WTC11 (cell line): ENCODE results near the gene GRIN2A. TPM values are rescaled to one million over a fixed set of nuclear protein-coding genes. Genes with fewer than 3 reads are reported as not detected.

Source experiments
- ATAC-seq: fragments of 200-7000 bp; cut with Tn5 transposase; 2 replicates; pipeline ENCODE4 v1.10.0; 2021; ENCODE audit warnings: mild to moderate bottlenecking, moderate library complexity
- CTCF ChIA-PET: fragments of 300-600 bp; sonication (Branson Sonifier 250); formaldehyde crosslinking; loops from one replicate; lab custom pipeline; 2021; ENCODE audit warnings: antibody characterized with exemption; lab: Charles Lee
- POLR2A ChIA-PET: fragments of 350-600 bp; sonication (Branson Sonifier 250); formaldehyde crosslinking; loops from one replicate; lab custom pipeline; 2021; ENCODE audit warnings: antibody characterized with exemption; lab: Charles Lee
- DNase-seq: peaks from one replicate; pipeline ENCODE4 v3.0.0; 2021; ENCODE audit warnings: low spot score
- H3K27ac Mint-ChIP-seq: 2 replicates; pipeline ENCODE4 v1.8.0; 2021; ENCODE audit warnings: mixed read lengths
- H3K27me3 Mint-ChIP-seq: 2 replicates; pipeline ENCODE4 v1.8.0; 2021; ENCODE audit warnings: low read depth, mild to moderate bottlenecking, moderate library complexity, mixed read lengths
- H3K36me3 Mint-ChIP-seq: 2 replicates; pipeline ENCODE4 v1.8.0; 2021; ENCODE audit warnings: mixed read lengths
- H3K4me1 Mint-ChIP-seq: 2 replicates; pipeline ENCODE4 v1.8.0; 2022; ENCODE audit warnings: mixed read lengths
- H3K4me3 Mint-ChIP-seq: 2 replicates; pipeline ENCODE4 v1.8.0; 2021; ENCODE audit warnings: mild to moderate bottlenecking, moderate library complexity, mixed read lengths
- H3K9me3 Mint-ChIP-seq: 2 replicates; pipeline ENCODE4 v1.8.0; 2021; ENCODE audit warnings: mixed read lengths
- ELF4 ChIP-seq: sonication (generic); formaldehyde crosslinking; IDR thresholded peaks from 2 replicates; pipeline ENCODE4 v1.8.1; 2022; ENCODE audit warnings: low read depth, mild to moderate bottlenecking, moderate library complexity, missing genetic modification reagents
- EMX1 ChIP-seq: fragments of 250-450 bp; sonication (Bioruptor Pico); IDR thresholded peaks from 2 replicates; pipeline ENCODE4 v1.8.0; 2021; ENCODE audit warnings: mild to moderate bottlenecking
- ESRRA ChIP-seq: sonication (generic); formaldehyde crosslinking; IDR thresholded peaks from 2 replicates; pipeline ENCODE4 v1.8.1; 2022; ENCODE audit warnings: mild to moderate bottlenecking, missing genetic modification reagents, borderline replicate concordance
- ETV6 ChIP-seq: sonication (generic); formaldehyde crosslinking; IDR thresholded peaks from 2 replicates; pipeline ENCODE4 v1.8.1; 2022; ENCODE audit warnings: mild to moderate bottlenecking, missing genetic modification reagents
- GRHL2 ChIP-seq: fragments of 250-450 bp; sonication (Bioruptor Pico); IDR thresholded peaks from 2 replicates; pipeline ENCODE4 v1.8.0; 2022; ENCODE audit warnings: mild to moderate bottlenecking, moderate library complexity; ENCODE audit not compliant: insufficient replicate concordance, severe bottlenecking
- HMGA2 ChIP-seq: fragments of 250-450 bp; sonication (Bioruptor Pico); IDR thresholded peaks from 2 replicates; pipeline ENCODE4 v1.4.0; 2021; ENCODE audit warnings: mild to moderate bottlenecking, moderate library complexity
- KAT7 ChIP-seq: sonication (generic); formaldehyde crosslinking; IDR thresholded peaks from 2 replicates; pipeline ENCODE4 v1.8.1; 2023; ENCODE audit warnings: missing genetic modification reagents, mild to moderate bottlenecking, borderline replicate concordance
- NFE2L1 ChIP-seq: sonication (generic); formaldehyde crosslinking; IDR thresholded peaks from 2 replicates; pipeline ENCODE4 v1.8.1; 2023; ENCODE audit warnings: missing genetic modification reagents
- NFYB ChIP-seq: sonication (generic); formaldehyde crosslinking; conservative IDR thresholded peaks from 2 replicates; pipeline ENCODE4 v1.8.0; 2022; ENCODE audit warnings: low read depth, missing genetic modification reagents
- OVOL2 ChIP-seq: fragments of 250-450 bp; sonication (Bioruptor Pico); IDR thresholded peaks from 2 replicates; pipeline ENCODE4 v1.9.0; 2021; ENCODE audit warnings: mild to moderate bottlenecking, borderline replicate concordance
- TCF7 ChIP-seq: sonication (generic); formaldehyde crosslinking; IDR thresholded peaks from 2 replicates; pipeline ENCODE4 v1.8.0; 2022; ENCODE audit warnings: mild to moderate bottlenecking, low read depth, missing genetic modification reagents, moderate library complexity
- TP53 ChIP-seq: sonication (generic); formaldehyde crosslinking; IDR thresholded peaks from 2 replicates; pipeline ENCODE4 v1.8.1; 2023; ENCODE audit warnings: mild to moderate bottlenecking, missing genetic modification reagents
- ZNF121 ChIP-seq: sonication (generic); formaldehyde crosslinking; IDR thresholded peaks from 2 replicates; pipeline ENCODE4 v1.8.0; 2023; ENCODE audit warnings: missing genetic modification reagents
- ZNF232 ChIP-seq: sonication (generic); formaldehyde crosslinking; IDR thresholded peaks from 2 replicates; pipeline ENCODE4 v1.8.0; 2022; ENCODE audit warnings: mild to moderate bottlenecking, missing genetic modification reagents
- ZNF263 ChIP-seq: sonication (generic); formaldehyde crosslinking; IDR thresholded peaks from 2 replicates; pipeline ENCODE4 v1.8.1; 2022; ENCODE audit warnings: low read depth, mild to moderate bottlenecking, moderate library complexity, missing genetic modification reagents
- ZNF416 ChIP-seq: fragments of 250-450 bp; sonication (Bioruptor Pico); IDR thresholded peaks from 2 replicates; pipeline ENCODE4 v1.9.0; 2021; ENCODE audit warnings: mild to moderate bottlenecking, inconsistent platforms
- total RNA-seq: library from RNA; stranded (reverse); gene quantifications from 3 replicates; pipeline ENCODE4 v1.2.3, GENCODE V29; 2021
- TF ChIP-seq, protein P1 (sequence below): sonication (generic); formaldehyde crosslinking; IDR thresholded peaks from 2 replicates; pipeline ENCODE4 v1.8.1; 2022; ENCODE audit warnings: low read depth, mild to moderate bottlenecking, moderate library complexity, missing genetic modification reagents, borderline replicate concordance
- TF ChIP-seq, protein P2 (sequence below): sonication (generic); formaldehyde crosslinking; IDR thresholded peaks from 2 replicates; pipeline ENCODE4 v1.8.0; 2022; ENCODE audit warnings: missing genetic modification reagents
- TF ChIP-seq, protein P3 (sequence below): sonication (generic); formaldehyde crosslinking; IDR thresholded peaks from 2 replicates; pipeline ENCODE4 v1.8.0; 2022; ENCODE audit warnings: mild to moderate bottlenecking, missing genetic modification reagents
- TF ChIP-seq, protein P4 (sequence below): fragments of 250-450 bp; sonication (Bioruptor Pico); IDR thresholded peaks from 2 replicates; pipeline ENCODE4 v1.9.0; 2021; ENCODE audit warnings: mild to moderate bottlenecking
- TF ChIP-seq, protein P5 (sequence below): fragments of 200-600 bp; IDR thresholded peaks from 2 replicates; pipeline ENCODE4 v1.8.0; 2022; ENCODE audit warnings: antibody characterized with exemption
- TF ChIP-seq, protein P6 (sequence below): fragments of 250-450 bp; sonication (Bioruptor Pico); IDR thresholded peaks from 2 replicates; pipeline ENCODE4 v1.9.0; 2021; ENCODE audit warnings: moderate library complexity, mild to moderate bottlenecking, inconsistent platforms, borderline replicate concordance

The GRIN2A gene
- total RNA-seq, 1 experiment from 2014 or later = 3.5 TPM

DNA sequence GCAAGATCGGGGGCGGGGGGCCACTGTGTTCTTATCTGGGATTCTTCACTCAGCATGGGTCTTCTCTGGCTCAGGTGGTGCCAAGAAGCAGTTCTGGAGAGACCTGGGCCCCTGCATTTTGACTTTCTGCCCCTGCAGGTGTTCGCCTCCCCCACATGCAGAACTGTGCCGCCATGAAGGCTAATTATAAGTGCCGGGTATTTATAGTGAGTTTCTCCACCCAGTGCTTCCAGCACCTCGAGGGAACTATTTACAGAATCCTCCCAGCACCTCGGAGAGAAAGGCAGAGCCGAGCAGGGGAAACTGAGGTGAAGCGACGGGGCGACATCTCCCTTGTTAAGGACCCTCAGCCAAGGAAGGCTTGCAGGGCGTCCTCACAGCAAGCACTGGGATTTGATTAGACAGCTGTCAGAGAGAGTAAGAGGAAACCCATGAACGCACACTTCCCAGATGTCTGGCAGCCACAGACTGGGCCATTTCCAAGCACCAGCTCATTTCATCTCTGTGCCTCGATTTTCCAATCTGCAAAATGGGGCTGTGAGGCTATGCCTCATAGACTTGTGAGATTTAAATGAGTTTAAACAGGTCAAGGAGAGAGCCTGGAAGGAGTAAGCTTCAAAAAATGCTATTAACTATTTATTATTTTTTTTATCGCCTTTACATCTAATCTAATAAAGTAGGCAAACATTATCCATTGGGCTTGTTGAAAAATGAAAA lies 36.4 kb upstream of the GRIN2A start (continued):
- TF ChIP-seq, protein P1, sequence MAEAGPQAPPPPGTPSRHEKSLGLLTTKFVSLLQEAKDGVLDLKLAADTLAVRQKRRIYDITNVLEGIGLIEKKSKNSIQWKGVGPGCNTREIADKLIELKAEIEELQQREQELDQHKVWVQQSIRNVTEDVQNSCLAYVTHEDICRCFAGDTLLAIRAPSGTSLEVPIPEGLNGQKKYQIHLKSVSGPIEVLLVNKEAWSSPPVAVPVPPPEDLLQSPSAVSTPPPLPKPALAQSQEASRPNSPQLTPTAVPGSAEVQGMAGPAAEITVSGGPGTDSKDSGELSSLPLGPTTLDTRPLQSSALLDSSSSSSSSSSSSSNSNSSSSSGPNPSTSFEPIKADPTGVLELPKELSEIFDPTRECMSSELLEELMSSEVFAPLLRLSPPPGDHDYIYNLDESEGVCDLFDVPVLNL (CRISPR knock-in tag) = no peak
- TF ChIP-seq ELF4 (CRISPR knock-in tag) = no peak
- TF ChIP-seq, protein P2, sequence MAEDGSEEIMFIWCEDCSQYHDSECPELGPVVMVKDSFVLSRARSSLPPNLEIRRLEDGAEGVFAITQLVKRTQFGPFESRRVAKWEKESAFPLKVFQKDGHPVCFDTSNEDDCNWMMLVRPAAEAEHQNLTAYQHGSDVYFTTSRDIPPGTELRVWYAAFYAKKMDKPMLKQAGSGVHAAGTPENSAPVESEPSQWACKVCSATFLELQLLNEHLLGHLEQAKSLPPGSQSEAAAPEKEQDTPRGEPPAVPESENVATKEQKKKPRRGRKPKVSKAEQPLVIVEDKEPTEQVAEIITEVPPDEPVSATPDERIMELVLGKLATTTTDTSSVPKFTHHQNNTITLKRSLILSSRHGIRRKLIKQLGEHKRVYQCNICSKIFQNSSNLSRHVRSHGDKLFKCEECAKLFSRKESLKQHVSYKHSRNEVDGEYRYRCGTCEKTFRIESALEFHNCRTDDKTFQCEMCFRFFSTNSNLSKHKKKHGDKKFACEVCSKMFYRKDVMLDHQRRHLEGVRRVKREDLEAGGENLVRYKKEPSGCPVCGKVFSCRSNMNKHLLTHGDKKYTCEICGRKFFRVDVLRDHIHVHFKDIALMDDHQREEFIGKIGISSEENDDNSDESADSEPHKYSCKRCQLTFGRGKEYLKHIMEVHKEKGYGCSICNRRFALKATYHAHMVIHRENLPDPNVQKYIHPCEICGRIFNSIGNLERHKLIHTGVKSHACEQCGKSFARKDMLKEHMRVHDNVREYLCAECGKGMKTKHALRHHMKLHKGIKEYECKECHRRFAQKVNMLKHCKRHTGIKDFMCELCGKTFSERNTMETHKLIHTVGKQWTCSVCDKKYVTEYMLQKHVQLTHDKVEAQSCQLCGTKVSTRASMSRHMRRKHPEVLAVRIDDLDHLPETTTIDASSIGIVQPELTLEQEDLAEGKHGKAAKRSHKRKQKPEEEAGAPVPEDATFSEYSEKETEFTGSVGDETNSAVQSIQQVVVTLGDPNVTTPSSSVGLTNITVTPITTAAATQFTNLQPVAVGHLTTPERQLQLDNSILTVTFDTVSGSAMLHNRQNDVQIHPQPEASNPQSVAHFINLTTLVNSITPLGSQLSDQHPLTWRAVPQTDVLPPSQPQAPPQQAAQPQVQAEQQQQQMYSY (CRISPR knock-in tag) = no peak
- TF ChIP-seq TP53 (CRISPR knock-in tag) = no peak

DNA sequence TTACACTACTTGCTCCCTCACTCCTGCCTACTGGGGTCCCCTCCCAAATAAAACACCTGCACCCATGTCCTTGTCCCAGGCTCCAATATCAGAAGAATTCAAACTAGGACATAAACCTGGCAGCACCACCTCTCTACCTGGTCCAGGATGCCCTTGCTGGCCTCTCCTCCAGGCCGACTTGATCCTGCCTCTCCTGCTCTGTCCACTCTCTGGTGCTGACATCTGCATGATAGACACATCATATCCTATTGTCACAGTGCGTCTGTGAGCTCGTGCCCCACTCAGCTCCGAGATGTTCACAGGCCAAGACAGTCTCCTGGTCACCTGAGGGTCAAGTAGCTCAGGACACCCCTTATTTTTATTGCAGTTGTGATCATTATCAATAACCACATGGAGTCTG lies 31.5 kb upstream of the GRIN2A start:
- Mint-ChIP-seq H3K36me3 (no peaks in the 10 kb centered on the region), H3K4me3 (no peak overlapping the region), H3K4me1 (0 out of 2 replicates have a peak, but pooled peaks cover 3% of the 10 kb centered on the region), H3K27ac (no peak overlapping the region), H3K9me3 (no peaks in the 10 kb centered on the region), H3K27me3 (no peaks in the 10 kb centered on the region)
- no peak for ATAC-seq
- no peak for TF ChIP-seq ZNF416 (CRISPR knock-in tag)
- no peak for TF ChIP-seq NFYB (CRISPR knock-in tag)
- TF ChIP-seq, protein P3, sequence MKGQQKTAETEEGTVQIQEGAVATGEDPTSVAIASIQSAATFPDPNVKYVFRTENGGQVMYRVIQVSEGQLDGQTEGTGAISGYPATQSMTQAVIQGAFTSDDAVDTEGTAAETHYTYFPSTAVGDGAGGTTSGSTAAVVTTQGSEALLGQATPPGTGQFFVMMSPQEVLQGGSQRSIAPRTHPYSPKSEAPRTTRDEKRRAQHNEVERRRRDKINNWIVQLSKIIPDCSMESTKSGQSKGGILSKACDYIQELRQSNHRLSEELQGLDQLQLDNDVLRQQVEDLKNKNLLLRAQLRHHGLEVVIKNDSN (CRISPR knock-in tag) = no peak
- TF ChIP-seq ZNF121 (CRISPR knock-in tag) = no peak
- TF ChIP-seq, protein P4, sequence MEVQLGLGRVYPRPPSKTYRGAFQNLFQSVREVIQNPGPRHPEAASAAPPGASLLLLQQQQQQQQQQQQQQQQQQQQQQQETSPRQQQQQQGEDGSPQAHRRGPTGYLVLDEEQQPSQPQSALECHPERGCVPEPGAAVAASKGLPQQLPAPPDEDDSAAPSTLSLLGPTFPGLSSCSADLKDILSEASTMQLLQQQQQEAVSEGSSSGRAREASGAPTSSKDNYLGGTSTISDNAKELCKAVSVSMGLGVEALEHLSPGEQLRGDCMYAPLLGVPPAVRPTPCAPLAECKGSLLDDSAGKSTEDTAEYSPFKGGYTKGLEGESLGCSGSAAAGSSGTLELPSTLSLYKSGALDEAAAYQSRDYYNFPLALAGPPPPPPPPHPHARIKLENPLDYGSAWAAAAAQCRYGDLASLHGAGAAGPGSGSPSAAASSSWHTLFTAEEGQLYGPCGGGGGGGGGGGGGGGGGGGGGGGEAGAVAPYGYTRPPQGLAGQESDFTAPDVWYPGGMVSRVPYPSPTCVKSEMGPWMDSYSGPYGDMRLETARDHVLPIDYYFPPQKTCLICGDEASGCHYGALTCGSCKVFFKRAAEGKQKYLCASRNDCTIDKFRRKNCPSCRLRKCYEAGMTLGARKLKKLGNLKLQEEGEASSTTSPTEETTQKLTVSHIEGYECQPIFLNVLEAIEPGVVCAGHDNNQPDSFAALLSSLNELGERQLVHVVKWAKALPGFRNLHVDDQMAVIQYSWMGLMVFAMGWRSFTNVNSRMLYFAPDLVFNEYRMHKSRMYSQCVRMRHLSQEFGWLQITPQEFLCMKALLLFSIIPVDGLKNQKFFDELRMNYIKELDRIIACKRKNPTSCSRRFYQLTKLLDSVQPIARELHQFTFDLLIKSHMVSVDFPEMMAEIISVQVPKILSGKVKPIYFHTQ (CRISPR knock-in tag) = no peak
- TF ChIP-seq ELF4 (CRISPR knock-in tag) = no peak
- TF ChIP-seq, protein P1 (CRISPR knock-in tag) = no peak
- no peak for TF ChIP-seq ZNF232
- TF ChIP-seq HMGA2 (CRISPR knock-in tag) = no peak
- TF ChIP-seq GRHL2 = no peak
- no peak for TF ChIP-seq KAT7 (CRISPR knock-in tag)
- TF ChIP-seq OVOL2 (CRISPR knock-in tag) = no peak
- no peak for TF ChIP-seq ETV6 (CRISPR knock-in tag)
- TF ChIP-seq, protein P5, sequence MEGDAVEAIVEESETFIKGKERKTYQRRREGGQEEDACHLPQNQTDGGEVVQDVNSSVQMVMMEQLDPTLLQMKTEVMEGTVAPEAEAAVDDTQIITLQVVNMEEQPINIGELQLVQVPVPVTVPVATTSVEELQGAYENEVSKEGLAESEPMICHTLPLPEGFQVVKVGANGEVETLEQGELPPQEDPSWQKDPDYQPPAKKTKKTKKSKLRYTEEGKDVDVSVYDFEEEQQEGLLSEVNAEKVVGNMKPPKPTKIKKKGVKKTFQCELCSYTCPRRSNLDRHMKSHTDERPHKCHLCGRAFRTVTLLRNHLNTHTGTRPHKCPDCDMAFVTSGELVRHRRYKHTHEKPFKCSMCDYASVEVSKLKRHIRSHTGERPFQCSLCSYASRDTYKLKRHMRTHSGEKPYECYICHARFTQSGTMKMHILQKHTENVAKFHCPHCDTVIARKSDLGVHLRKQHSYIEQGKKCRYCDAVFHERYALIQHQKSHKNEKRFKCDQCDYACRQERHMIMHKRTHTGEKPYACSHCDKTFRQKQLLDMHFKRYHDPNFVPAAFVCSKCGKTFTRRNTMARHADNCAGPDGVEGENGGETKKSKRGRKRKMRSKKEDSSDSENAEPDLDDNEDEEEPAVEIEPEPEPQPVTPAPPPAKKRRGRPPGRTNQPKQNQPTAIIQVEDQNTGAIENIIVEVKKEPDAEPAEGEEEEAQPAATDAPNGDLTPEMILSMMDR = no peak
- TF ChIP-seq TCF7 (CRISPR knock-in tag) = no peak
- no peak for TF ChIP-seq ESRRA
- no peak for TF ChIP-seq EMX1 (CRISPR knock-in tag)
- TF ChIP-seq ZNF263 (CRISPR knock-in tag) = no peak
- TF ChIP-seq NFE2L1 (CRISPR knock-in tag) = no peak
- TF ChIP-seq, protein P6, sequence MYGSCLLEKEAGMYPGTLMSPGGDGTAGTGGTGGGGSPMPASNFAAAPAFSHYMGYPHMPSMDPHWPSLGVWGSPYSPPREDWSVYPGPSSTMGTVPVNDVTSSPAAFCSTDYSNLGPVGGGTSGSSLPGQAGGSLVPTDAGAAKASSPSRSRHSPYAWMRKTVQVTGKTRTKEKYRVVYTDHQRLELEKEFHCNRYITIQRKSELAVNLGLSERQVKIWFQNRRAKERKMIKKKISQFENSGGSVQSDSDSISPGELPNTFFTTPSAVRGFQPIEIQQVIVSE = no peak
- ChIA-PET POLR2A (no interaction called here), CTCF (no interaction called here)
- no peak for DNase-seq
